Spleen (tissue), 11 donors: ENCODE results near the gene PHKB. TPM values are rescaled to one million over a fixed set of nuclear protein-coding genes. Genes with fewer than 3 reads are reported as not detected.
A peak's percentile ranks its signal among the peaks of the same experiment; 100 is the strongest.

Source experiments
- DNase-seq: peaks from one replicate; pipeline ENCODE4 v3.0.0-alpha.2; 2020
- H3K27ac ChIP-seq, 8 donors: fragments of 200-600 bp; sonication (generic) in 7 of 8; 1 replicate in 4 of 8; 2 replicates in 4 of 8; pipeline versions ENCODE4 v1.5.0 to v1.8.0; 2016 to 2021; ENCODE audit warnings: inconsistent platforms in 4 of 8, mild to moderate bottlenecking in 4 of 8, moderate library complexity in 1 of 8
- H3K27me3 ChIP-seq, 7 donors: fragments of 200-600 bp; sonication (generic) in 6 of 7; replicated peaks in 1 of 7; 1 replicate in 4 of 7; 2 replicates in 3 of 7; pipeline versions ENCODE4 v1.5.0 to v1.8.0; 2016 to 2021; ENCODE audit warnings: inconsistent platforms in 3 of 7, mild to moderate bottlenecking in 1 of 7
- H3K36me3 ChIP-seq, 6 donors: fragments of 200-600 bp; sonication (generic) in 5 of 6; 1 replicate in 4 of 6; 2 replicates in 2 of 6; pipeline versions ENCODE4 v1.5.0 to v1.8.0; 2016 to 2021; ENCODE audit warnings: inconsistent platforms in 2 of 6
- H3K4me1 ChIP-seq, 6 donors: fragments of 200-600 bp; sonication (generic) in 5 of 6; 1 replicate in 3 of 6; 2 replicates in 3 of 6; pipeline versions ENCODE4 v1.5.0 to v1.8.0; 2016 to 2021; ENCODE audit warnings: inconsistent platforms in 3 of 6
- H3K4me3 ChIP-seq, 8 donors: fragments of 200-600 bp; sonication (generic) in 7 of 8; 1 replicate in 4 of 8; 2 replicates in 4 of 8; pipeline versions ENCODE4 v1.5.0 to v1.8.0; 2016 to 2021; ENCODE audit warnings: inconsistent platforms in 4 of 8, mild to moderate bottlenecking in 4 of 8, moderate library complexity in 2 of 8
- H3K9me3 ChIP-seq, 8 donors: fragments of 200-600 bp; sonication (generic) in 7 of 8; 1 replicate in 4 of 8; 2 replicates in 4 of 8; pipeline versions ENCODE4 v1.5.0 to v1.8.0; 2016 to 2021; ENCODE audit warnings: inconsistent platforms in 4 of 8
- POLR2A ChIP-seq, 3 donors: fragments of 450-650 bp; IDR thresholded peaks; one replicate each; pipeline ENCODE4 v1.5.1; 2017; ENCODE audit warnings: antibody characterized with exemption in 3 of 3, mild to moderate bottlenecking in 1 of 3
- POLR2AphosphoS5 ChIP-seq, 3 donors: sonication (generic); formaldehyde crosslinking; IDR thresholded peaks; one replicate each; pipeline ENCODE4 v1.5.1; 2017; ENCODE audit warnings: antibody characterized with exemption in 3 of 3
- WGBS, 5 donors: extraction: QIAGEN DNeasy Blood & Tissue Kit in 3 of 5; methylation state at CpG; one replicate each; pipeline versions ENCODE4 v1.1.5 to v1.1.7; 2013 to 2018; 5-methylcytosine and 5-hydroxymethylcytosine counted together
- intact Hi-C: fragments of 100-400 bp; cut with DNase I; formaldehyde crosslinking; loops from one replicate; pipeline ENCODE4 v1.15.0; 2023; ENCODE audit warnings: low total_unique reads
- polyA plus RNA-seq, 3 donors: library from polyadenylated mRNA; stranded (reverse); fragments of 200-250 nt; gene quantifications; one replicate each; pipeline ENCODE4 v1.2.1, GENCODE V29; 2013
- total RNA-seq, 7 donors: library from RNA; depleted of rRNA in 3 of 7; stranded (reverse); fragments of >200 nt in 3 of 7; fragmentation: NEBNext Ultra II Directional in 4 of 7; extraction: Animal tissue kit (Norgen Biotek cat#: 25700) in 4 of 7; gene quantifications; one replicate each; pipeline versions ENCODE4 v1.1.0 to v1.2.1, GENCODE V29; 2016 to 2021
- TF ChIP-seq, protein P1 (sequence below), 11 experiments: fragments of 200-600 bp in 7 of 11; fragments of 450-650 bp in 4 of 11; sonication (generic) in 4 of 11; IDR thresholded peaks in 8 of 11; conservative IDR thresholded peaks in 3 of 11; 1 replicate in 7 of 11; 2 replicates in 4 of 11; pipeline versions ENCODE4 v1.4.0 to v1.8.0; 2016 to 2021; ENCODE audit warnings: antibody characterized with exemption in 11 of 11, inconsistent platforms in 4 of 11, mild to moderate bottlenecking in 1 of 11
- donor health status: healthy with polysubstance abuse.
- donor health status: DM: no; HTN: no; CAD: no; lungs with moderate emphysema.
- donor health status: DM: no; HTN: no; CAD: no.
- donor health status: Bipolar disorder and iron deficiency.
- donor health status: healthy.
- donor health status: DM: no; HTN: no; CAD: no.
- donor health status: DM: yes; HTN: yes; CAD: no.

PHKB gene
- total and polyA plus RNA-seq, 10 donors = 19.7 to 168 (median 99.1) TPM

DNA sequence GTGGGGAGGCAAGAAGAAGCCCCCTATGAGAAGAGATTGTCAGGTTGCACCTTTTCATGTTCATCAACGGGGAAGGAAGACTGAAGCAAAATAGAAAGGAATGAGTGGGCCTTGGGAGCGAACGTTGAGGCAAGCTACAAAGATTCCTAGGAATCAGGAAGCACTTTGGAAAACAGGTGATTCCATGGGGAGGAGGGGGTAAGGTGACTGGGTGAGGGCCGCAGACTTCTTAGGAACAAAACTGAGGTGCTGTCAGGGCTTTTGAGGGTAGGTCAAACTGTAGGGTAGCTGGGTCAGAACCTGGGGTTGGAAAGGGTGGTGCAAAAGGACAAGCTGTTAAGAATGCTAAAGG is 796 bp upstream of the PHKB start:
- 5 to 12% (median 8%) methylated on average over 4 of the region's 4 CpGs for WGBS, 5 donors
- TF ChIP-seq POLR2AphosphoS5 (IDR thresholded peaks at IDR 0.05) = no peak
- TF ChIP-seq, protein P1, sequence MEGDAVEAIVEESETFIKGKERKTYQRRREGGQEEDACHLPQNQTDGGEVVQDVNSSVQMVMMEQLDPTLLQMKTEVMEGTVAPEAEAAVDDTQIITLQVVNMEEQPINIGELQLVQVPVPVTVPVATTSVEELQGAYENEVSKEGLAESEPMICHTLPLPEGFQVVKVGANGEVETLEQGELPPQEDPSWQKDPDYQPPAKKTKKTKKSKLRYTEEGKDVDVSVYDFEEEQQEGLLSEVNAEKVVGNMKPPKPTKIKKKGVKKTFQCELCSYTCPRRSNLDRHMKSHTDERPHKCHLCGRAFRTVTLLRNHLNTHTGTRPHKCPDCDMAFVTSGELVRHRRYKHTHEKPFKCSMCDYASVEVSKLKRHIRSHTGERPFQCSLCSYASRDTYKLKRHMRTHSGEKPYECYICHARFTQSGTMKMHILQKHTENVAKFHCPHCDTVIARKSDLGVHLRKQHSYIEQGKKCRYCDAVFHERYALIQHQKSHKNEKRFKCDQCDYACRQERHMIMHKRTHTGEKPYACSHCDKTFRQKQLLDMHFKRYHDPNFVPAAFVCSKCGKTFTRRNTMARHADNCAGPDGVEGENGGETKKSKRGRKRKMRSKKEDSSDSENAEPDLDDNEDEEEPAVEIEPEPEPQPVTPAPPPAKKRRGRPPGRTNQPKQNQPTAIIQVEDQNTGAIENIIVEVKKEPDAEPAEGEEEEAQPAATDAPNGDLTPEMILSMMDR (IDR thresholded peaks at IDR 0.05 in 8 of 11, conservative IDR thresholded peaks at IDR 0.05 in 3 of 11) = no peak
- TF ChIP-seq POLR2A (IDR thresholded peaks at IDR 0.05) = no peak
- no peak for DNase-seq
- H3K27me3 ChIP-seq = no peaks in the 10 kb centered on the region
- H3K4me1 ChIP-seq = peaks cover 28 to 80% (median 72%) of the 10 kb centered on the region in 6 donors
- peak overlapping the region; percentile 94 to 100 (median 98) for H3K27ac ChIP-seq
- H3K4me3 ChIP-seq = peak overlapping the region; percentile 70 to 98 (median 88)
- H3K36me3 ChIP-seq = peaks cover 0 to 38% (median 5%) of the 10 kb centered on the region in 6 donors
- no peaks in the 10 kb centered on the region for H3K9me3 ChIP-seq
- intact Hi-C loops = loop anchor here (10.0 kb wide), 1 partner anchor 486 kb away; the partner anchor contains the start of gene DNAJA2

DNA sequence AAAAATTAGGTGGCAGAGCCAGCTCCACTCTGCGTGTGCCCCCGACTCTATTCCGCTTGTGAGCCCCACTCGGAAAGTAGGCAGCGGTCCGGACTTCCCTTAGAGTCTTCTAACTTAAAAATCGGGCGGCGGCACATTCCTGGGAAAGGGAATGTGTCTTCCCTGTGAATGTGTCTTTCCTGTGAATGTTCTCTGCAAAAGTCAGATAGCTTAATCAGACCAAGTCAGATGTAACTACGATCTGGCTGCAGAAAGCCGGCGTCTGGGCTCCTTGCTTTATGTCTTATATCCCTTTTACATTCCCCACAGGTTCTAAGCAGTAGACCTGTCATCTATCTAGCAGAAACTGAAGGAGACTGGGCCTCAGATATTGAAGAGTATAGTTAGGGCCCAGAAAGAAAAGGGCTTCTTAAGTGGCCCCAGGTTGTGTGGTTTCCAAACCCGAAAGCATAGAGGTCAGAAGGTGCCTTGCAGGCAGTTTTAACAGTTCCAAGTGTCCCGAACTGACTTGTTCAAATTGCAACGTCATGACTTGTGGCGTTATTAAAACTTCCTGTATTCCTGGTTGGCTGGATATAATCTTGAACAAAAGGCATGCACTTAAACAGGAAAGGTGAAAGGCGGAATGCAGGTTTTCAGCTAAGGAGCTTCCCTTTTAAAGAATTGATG is 601 bp downstream of the PHKB start:
- DNase-seq = no peak
- Histone ChIP-seq H3K4me1 (peaks cover 28 to 92% (median 78%) of the 10 kb centered on the region in 6 donors), H3K36me3 (peaks cover 0 to 30% (median 3%) of the 10 kb centered on the region in 6 donors), H3K27ac (peak overlapping the region; percentile 94 to 100 (median 98)), H3K4me3 (peak overlapping the region; percentile 70 to 98 (median 88)), H3K9me3 (no peaks in the 10 kb centered on the region), H3K27me3 (no peaks in the 10 kb centered on the region)
- no peak for TF ChIP-seq POLR2AphosphoS5 (IDR thresholded peaks at IDR 0.05)
- TF ChIP-seq, protein P1 (IDR thresholded peaks at IDR 0.05 in 8 of 11, conservative IDR thresholded peaks at IDR 0.05 in 3 of 11) = peak in 1 of 11 experiments; percentile 5
- intact Hi-C loops = loop anchor here (10.0 kb wide), 1 partner anchor 487 kb away; the partner anchor contains the start of gene DNAJA2
- WGBS, 5 donors = 1 to 3% (median 1%) methylated on average over 17 of the region's 17 CpGs

DNA sequence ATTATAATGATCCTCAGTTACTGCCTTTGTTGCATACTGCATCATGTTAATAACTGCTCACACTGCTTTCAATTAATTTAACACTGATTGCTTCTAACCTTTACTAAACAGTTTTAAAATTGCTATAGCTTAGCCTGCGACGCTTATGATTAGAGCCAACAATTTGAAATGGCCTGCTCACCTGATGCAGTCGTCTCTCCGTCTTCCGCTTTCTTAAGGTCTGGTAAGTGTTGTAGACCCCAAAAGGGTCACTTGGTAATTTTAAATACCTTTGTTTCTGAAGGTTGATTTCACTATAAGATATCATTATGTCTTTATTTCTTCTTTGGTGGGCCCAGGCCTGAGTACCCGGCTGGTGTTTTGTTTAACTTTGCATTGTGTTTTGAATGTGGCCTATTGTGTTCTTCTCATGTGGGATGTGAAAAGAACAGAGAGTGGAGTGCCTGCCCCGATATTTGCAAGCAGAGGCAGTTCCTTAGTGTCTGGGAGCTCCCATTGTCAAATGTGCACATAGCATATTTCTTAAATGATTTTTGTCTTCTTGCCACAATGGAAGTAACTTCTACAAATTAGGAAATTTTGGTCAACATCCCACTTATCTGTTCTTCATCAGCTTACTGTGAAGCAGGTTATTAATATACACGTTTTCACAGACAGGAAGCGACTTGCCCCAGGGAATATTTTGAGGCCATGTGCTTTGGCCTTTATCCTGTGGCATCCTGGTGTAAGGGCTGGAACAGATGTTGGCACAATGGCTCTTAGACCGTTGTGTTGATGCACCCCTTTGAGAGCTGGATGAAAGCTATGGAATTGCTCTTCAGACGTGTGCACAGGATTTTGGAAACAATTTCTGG is 2.9 kb downstream of the PHKB start:
- TF ChIP-seq POLR2AphosphoS5 (IDR thresholded peaks at IDR 0.05) (no peak), POLR2A (IDR thresholded peaks at IDR 0.05) (no peak)
- TF ChIP-seq, protein P1 (IDR thresholded peaks at IDR 0.05 in 8 of 11, conservative IDR thresholded peaks at IDR 0.05 in 3 of 11) = no peak
- 73 to 78% (median 76%) methylated on average over 11 of the region's 11 CpGs for WGBS, 5 donors
- peak overlapping the region in 1 of 8 donors; percentile 19 for H3K4me3 ChIP-seq
- peak overlapping the region in 3 of 8 donors; percentile 22 to 96 (median 31) for H3K27ac ChIP-seq
- peaks cover 0 to 21% (median 0%) of the 10 kb centered on the region in 6 donors for H3K36me3 ChIP-seq
- DNase-seq = no peak
- no peaks in the 10 kb centered on the region for H3K9me3 ChIP-seq
- intact Hi-C loops = loop anchor here (10.0 kb wide), 1 partner anchor 489 kb away; the partner anchor contains the start of gene DNAJA2
- peaks cover 28 to 89% (median 67%) of the 10 kb centered on the region in 6 donors for H3K4me1 ChIP-seq
- H3K27me3 ChIP-seq = no peaks in the 10 kb centered on the region
